Hematopoietic multipotent progenitor cell treated with erythropoietin and hydrocortisone succinate and interleukin-3 and kit ligand, for 4 days (in vitro differentiated cells): ENCODE results near the gene CHST6.
A peak's percentile ranks its signal among the peaks of the same experiment; 100 is the strongest.
"Not testable (repeated sequence)": the region's sequence is repeated elsewhere in the genome, so short reads cannot be mapped to it uniquely, and the experiment has no call there.

Experiments used
- DNase-seq: peaks from one replicate; pipeline ENCODE4 v3.0.0-alpha.2; 2015

The CHST6 gene

GRCh38 chr16:75495076-75495674 lies at the start of gene CHST6:
TSS of gene CHST6 (minus strand) at chr16:75495441. CDS start at chr16:75479828, 15,613 bp downstream.
- DNase-seq, result peak; percentile 62

DNA sequence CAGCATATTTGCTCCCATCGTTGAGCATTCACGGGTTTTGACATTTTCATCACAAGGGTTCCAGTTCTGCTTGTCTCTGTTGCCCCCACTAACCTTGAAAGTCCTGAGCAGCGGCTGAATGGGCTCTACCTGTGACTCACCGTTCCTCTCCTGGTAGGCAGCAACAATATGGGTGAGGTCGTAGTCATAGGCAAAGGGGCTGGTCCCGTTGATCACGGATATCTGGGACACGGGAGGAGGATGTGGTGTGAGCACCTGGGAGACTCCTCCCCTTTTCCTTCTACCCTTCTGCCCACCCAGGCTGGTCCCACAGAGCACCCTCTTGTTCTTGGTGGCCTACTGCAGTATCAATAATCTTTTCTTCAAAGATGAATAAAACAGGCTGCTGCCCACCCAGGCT lies 47.2 kb upstream of the CHST6 start:
- DNase-seq, result not testable (repeated sequence)

GRCh38 chr16:75541236-75541635 lies 46.0 kb upstream of the CHST6 start:
- DNase-seq, result no peak

GRCh38 chr16:75538882-75539565 lies 43.8 kb upstream of the CHST6 start:
- DNase-seq, result not testable (repeated sequence)

DNA sequence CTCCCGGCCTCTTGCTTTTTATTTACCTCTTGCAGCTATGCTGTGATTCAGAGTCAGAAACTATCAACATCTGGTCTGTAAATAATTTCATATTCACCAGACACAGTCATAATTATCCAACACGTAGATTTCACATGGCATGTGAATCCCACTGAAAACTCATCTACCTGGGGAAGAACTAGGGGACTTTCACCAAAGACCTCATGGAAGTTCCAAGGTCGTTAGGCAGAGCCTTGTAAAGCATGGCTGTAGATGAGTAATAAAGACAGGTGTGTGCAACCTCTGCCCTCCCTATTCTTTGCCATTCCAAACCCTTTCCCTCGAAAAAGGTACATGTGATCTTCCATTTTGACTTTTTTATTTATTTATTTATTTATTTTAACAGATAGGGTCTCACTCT lies 42.5 kb upstream of the CHST6 start:
- no peak for DNase-seq

DNA sequence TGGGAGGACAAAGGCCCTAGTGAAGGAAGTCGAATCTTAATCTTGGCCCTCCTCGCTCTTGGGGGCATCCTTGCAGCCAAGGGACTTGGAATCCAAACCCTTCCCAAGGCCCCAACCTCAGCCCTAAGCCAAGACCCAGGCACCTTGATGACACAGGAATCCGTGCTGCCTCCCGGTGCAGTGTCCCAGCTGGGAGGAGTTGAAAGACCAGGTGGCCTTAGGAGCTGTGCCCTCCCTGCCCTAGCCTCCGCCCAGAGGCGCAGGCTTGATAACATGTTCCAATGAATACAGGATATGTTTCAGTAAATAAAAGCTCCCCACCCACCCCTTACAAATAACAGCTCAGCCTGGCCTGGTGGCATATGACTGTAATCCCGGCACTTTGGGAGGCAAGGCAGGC lies 40.7 kb upstream of the CHST6 start, which contains the start of gene CHST5:
TSS of gene CHST5 (minus strand) at position 208 of the 400 bp plus-strand sequence. CDS start 5,724 bp downstream, outside the sequence.
- no peak for DNase-seq

DNA sequence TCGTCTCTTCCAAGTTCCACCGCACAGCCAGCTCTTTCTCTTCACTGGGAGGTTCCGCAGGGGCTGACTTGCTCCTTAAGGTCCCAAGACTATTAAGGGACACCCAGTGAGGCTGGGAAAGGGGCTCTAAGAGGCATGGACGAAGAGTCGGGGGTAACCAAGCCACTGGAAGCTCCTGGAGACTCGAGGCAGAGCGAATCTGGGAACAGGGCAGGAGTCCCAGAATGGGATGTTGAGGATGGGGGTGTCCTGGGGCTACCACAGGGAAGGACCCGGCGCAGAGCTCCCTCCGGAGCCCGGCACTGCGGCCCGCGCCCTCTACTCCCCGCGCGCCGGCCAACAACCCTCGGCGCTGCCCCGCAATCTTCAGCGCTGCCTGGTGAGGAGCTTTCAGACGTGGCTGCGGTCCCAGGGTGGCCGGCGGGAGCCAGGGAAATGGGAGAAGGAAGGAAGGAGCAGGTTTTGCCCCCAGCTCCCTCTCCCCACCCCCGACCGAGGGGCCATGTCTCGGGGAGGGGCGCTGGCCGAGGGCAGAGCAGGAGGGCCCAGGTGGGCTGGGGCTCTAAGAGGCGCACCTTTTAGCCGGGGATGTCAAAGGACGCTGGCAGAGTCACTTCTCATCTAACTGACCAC lies 40.1 kb upstream of the CHST6 start:
- no peak for DNase-seq

DNA sequence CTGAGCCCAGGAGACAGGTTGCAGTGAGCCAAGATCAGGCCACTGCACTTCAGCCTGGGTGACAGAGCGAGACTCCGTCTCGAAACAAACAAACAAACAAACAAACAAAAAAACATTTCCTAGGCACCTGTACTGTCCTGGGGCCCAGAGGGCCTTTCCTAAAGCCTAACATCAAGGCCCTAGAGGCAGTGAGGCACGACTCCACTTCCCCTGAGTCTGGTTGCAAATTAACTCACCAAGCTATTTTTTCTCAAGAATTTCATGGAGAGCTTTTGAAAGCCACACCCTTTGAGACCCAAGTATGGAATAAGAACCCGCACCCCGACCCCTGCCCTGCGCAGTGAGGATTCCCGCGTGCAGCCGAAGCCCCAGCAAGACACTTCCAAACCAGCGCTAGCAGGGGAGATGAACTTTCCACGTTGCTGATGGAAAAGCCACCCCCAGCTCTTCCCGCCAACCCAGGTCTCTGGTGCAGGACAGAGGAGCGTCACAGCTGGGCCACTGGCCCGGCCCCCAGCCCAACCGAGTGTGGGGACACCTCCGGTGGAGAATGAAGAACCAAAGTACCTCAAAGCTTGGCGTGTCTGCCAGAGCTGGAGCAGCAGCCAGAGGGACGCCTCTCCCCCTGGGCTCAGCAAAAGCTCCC lies 39.4 kb upstream of the CHST6 start:
- no peak for DNase-seq

GRCh38 chr16:75532791-75533190 lies 37.5 kb upstream of the CHST6 start:
- DNase-seq, result no peak

DNA sequence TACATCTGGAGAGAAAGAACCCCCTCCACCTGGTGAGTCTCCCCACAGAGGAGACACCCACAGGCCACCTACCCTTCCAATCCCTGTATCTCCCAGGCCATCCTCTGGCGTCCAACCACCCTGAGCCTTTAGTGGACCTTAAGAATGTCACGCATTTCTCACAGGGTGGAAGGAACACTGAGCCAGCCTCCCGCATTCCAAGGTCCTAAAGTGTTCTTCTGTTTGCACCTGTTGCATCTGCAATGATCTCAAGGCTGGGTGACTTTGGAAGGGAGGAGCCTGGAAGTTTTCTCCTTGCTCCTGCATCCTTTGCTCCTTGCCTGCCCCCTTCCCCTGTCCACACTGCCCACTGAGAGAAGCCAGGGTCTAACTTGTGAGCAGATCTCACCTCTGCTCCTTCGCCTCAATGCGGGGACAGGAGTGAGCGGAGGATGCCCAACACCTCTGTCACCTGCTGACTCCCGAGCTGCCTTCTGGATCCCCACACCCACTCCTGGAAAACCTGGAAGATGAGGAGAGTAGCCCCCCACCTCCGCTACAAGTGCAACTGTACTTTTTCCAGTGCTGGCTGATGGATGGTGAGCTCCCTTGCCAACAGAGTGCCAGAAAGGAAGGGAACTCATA lies 37.0 kb upstream of the CHST6 start:
- no peak for DNase-seq

GRCh38 chr16:75529959-75530358 lies 34.7 kb upstream of the CHST6 start:
- no peak for DNase-seq

GRCh38 chr16:75529056-75529905 lies 34.0 kb upstream of the CHST6 start:
- no peak for DNase-seq

- no peak for DNase-seq
These were observed 32.6 kb upstream of the CHST6 start for GRCh38 chr16:75527825-75528299.

DNA sequence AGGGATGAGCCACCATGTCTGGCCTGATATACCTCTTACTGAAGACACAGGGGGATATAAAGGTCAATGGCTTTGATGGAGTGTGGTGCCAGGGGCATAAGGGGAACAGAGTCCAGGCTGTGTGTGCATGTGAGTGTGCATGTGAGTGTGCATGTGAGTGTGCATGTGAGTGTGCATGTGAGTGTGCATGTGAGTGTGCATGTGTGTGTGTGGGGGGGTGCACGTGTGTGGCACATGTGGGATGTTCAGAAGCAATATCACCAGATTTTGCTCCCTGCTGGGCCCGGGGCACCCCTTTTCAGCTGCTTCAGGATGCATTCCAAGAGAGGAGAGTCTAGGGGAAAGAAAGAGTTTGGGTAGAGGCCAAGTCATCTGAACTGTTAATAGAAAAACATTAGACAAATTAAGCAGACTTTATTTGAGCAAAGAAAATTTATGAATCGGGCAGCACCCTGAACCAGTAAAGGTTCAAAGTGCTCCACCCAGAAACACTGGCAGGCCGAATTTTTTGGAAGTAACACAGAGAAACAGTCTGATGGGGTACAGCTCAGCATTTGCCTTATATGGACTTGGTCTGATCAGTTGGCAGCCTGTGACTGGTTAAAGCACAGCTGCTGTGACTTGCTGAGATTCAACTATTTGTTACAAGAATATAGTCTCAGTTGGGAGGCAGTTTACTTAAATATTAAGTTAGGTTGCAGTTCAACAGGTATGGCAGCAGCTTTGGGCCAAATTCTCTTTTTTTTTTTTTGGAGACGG lies 31.0 kb upstream of the CHST6 start:
- no peak for DNase-seq

GRCh38 chr16:75519175-75519574 lies 23.9 kb upstream of the CHST6 start:
- no peak for DNase-seq

DNA sequence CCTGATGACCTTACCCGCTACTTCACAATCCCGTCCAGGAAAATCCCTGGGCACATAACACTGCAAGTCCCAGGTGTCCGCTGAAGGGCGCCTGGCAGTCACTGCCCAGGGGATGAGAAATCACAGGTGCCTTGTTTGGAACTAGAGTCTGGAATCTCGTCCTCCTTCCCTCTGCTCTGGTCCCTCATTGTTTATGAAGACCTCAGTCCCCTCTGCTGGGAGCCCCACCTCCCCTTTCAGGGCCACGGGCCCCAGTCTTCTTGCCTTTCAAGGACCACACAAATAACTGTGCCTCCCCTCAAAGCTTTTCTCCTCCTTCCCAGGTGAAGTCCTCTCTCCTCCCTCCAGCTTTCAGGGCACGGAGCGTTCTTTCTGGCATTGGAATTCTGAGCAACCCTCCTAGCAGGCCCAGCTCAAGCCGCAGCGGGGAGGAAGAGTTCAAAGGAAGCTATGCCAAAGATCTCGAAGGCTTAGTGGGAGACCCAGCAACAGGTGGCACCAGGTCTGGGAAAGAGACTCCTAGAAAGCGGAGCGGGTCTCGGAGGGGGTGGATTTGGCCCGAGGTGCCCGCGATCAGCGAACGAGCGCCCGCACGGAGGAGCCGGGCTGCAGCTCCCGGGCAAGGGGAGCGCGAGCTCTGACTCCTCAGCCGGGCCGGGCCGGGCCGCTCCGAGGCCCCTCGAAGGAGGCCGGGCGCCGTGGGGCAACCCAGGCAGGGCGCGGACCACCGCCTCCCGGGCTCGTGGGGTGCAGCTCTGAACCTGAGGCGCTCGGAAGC lies 21.1 kb upstream of the CHST6 start:
- peak; percentile 36 for DNase-seq

- no peak for DNase-seq
These were observed 19.1 kb upstream of the CHST6 start for GRCh38 chr16:75514296-75514695.

DNA sequence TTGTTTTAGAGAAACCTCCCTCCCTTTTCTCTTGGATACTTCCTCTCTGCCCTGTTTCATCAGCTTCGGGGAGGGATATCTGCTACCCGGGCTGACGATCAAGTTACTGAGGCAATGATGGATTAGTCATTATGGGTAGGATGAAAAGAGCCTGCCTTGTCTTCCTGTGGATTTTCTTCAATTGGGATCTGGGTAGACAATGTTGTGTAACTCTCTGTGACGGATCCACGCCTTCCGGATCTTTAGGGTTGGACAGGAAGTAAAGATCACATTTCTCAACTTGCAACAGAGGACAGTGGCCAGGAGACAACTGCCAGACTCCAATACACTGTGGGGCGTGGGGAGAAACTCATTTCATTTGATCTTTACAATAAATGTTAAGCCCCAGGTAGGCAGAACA lies 11.3 kb upstream of the CHST6 start:
- peak; percentile 16 for DNase-seq

DNA sequence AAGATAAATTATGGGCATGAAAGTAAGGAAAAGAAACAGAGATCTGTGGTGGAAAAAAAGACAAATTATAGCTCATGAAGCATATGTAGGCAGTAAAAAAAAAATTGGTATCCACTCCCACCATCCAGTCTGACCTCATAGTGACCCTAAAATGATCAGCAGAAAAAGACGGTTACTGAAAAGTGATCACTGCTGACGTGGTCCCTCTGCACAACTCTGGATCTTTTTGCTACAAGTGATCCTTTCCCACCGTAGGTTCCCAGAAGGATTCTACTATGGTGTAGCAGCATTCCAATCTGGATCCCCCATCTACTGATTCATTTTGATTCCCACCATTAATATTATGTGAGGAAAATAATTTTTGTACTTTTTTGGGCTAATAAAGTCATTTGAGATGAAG lies 10.9 kb upstream of the CHST6 start:
- no peak for DNase-seq

GRCh38 chr16:75503801-75504200 lies 8.6 kb upstream of the CHST6 start:
- peak; percentile 78 for DNase-seq
